H1 (cell line): ENCODE measurements around the gene SNAPC2. TPM values are rescaled to one million over a fixed set of nuclear protein-coding genes. Genes with fewer than 3 reads are reported as not detected.

Source experiments
- CTCF ChIA-PET: fragments of 300-600 bp; sonication (Branson Sonifier 250); formaldehyde crosslinking; loops from one replicate; lab custom pipeline; 2021; ENCODE audit not compliant: partially characterized antibody; lab: Charles Lee
- POLR2A ChIA-PET: fragments of 300-600 bp; sonication (Branson Sonifier 250); formaldehyde crosslinking; loops from one replicate; lab custom pipeline; 2021; ENCODE audit warnings: inconsistent platforms; ENCODE audit not compliant: partially characterized antibody; lab: Charles Lee
- DNase-seq, 2 experiments: peaks; one replicate each; pipeline versions ENCODE4 v3.0.0 to v3.0.0-alpha.2; 2010 to 2022; ENCODE audit warnings: low spot score in 2 of 2, low read depth in 1 of 2, mixed read lengths in 1 of 2
- FAIRE-seq: peaks from 2 replicates; lab custom pipeline; 2011; peaks lifted over from hg19 to GRCh38; lab: Jason Lieb, UNC
- H2AFZ ChIP-seq: 2 replicates; pipeline ENCODE4 v1.8.1; 2012; ENCODE audit warnings: low read length, inconsistent platforms
- H2AK5ac ChIP-seq: 2 replicates; pipeline ENCODE4 v1.6.1; 2013; ENCODE audit warnings: low read depth, low read length
- H2BK120ac ChIP-seq: replicated peaks from 2 replicates; pipeline ENCODE3; 2013; ENCODE audit warnings: low read depth, low read length, inconsistent platforms
- H2BK12ac ChIP-seq: 2 replicates; pipeline ENCODE4 v1.6.1; 2013; ENCODE audit warnings: low read depth, low read length
- H2BK15ac ChIP-seq: 2 replicates; pipeline ENCODE4 v1.6.1; 2013; ENCODE audit warnings: low read length
- H2BK20ac ChIP-seq: 2 replicates; pipeline ENCODE4 v1.6.1; 2013; ENCODE audit warnings: low read length
- H2BK5ac ChIP-seq: 2 replicates; pipeline ENCODE4 v1.6.1; 2013; ENCODE audit warnings: low read depth, low read length
- H3K14ac ChIP-seq: 2 replicates; pipeline ENCODE4 v1.6.1; 2013; ENCODE audit warnings: inconsistent platforms; ENCODE audit not compliant: insufficient read length
- H3K18ac ChIP-seq: 2 replicates; pipeline ENCODE4 v1.6.1; 2013; ENCODE audit warnings: low read length; ENCODE audit errors: extremely low read depth
- H3K23ac ChIP-seq: 2 replicates; pipeline ENCODE4 v1.6.1; 2013; ENCODE audit warnings: inconsistent platforms; ENCODE audit not compliant: insufficient read length
- H3K23me2 ChIP-seq: 2 replicates; pipeline ENCODE4 v1.6.1; 2013; ENCODE audit warnings: low read depth, low read length
- H3K27ac ChIP-seq: 2 replicates; pipeline ENCODE4 v1.6.1; 2011; ENCODE audit warnings: low read depth, low read length, inconsistent platforms
- H3K27me3 ChIP-seq, 4 experiments: replicated peaks in 1 of 4; 1 replicate in 1 of 4; 2 replicates in 3 of 4; pipeline versions ENCODE4 v1.6.1 to v1.8.1; 2011 to 2013; ENCODE audit warnings: low read length in 3 of 4, mild to moderate bottlenecking in 3 of 4, inconsistent platforms in 2 of 4, mixed read lengths in 2 of 4, moderate library complexity in 1 of 4; ENCODE audit not compliant: control insufficient read depth in 3 of 4, insufficient read depth in 3 of 4; ENCODE audit errors: extremely low read depth in 1 of 4
- H3K36me3 ChIP-seq, 4 experiments: 2 replicates each; pipeline versions ENCODE4 v1.6.1 to v1.8.1; 2011 to 2013; ENCODE audit warnings: mild to moderate bottlenecking in 4 of 4, low read length in 3 of 4, moderate library complexity in 2 of 4, control low read depth in 1 of 4, inconsistent platforms in 1 of 4; ENCODE audit not compliant: insufficient read depth in 4 of 4, control insufficient read depth in 2 of 4
- H3K4ac ChIP-seq: replicated peaks from 2 replicates; pipeline ENCODE3; 2013; ENCODE audit warnings: low read length, low read depth, mixed read lengths, inconsistent platforms; ENCODE audit not compliant: insufficient read length
- H3K4me1 ChIP-seq, 4 experiments: replicated peaks in 1 of 4; 1 replicate in 1 of 4; 2 replicates in 3 of 4; pipeline versions ENCODE4 v1.6.1 to v1.8.1; 2011 to 2013; ENCODE audit warnings: low read length in 3 of 4, inconsistent platforms in 2 of 4, mixed read lengths in 1 of 4; ENCODE audit not compliant: insufficient read depth in 4 of 4, control insufficient read depth in 3 of 4
- H3K4me2 ChIP-seq, 2 experiments: 2 replicates each; pipeline versions ENCODE4 v1.6.1 to v1.8.1; 2011 to 2013; ENCODE audit warnings: low read depth in 2 of 2, low read length in 2 of 2, control low read depth in 1 of 2, inconsistent platforms in 1 of 2, mild to moderate bottlenecking in 1 of 2; ENCODE audit not compliant: insufficient read depth in 1 of 2
- H3K4me3 ChIP-seq, 4 experiments: fragments of 200-600, 300-600 bp in 1 of 4; sonication (generic), shearing (Covaris generic), sonication (Bioruptor Twin) in 1 of 4; 2 replicates each; pipeline versions ENCODE4 v1.5.1 to v1.8.1; 2011 to 2016; ENCODE audit warnings: low read length in 4 of 4, low read depth in 3 of 4, control low read depth in 2 of 4, inconsistent platforms in 2 of 4, mild to moderate bottlenecking in 2 of 4, mixed read lengths in 1 of 4, moderate library complexity in 1 of 4; ENCODE audit not compliant: insufficient read depth in 2 of 4; ENCODE audit errors: extremely low read depth in 1 of 4
- H3K56ac ChIP-seq: replicated peaks from 2 replicates; pipeline ENCODE3; 2013; ENCODE audit warnings: low read depth, mild to moderate bottlenecking, mixed read lengths, low read length, inconsistent platforms; ENCODE audit not compliant: insufficient read length
- H3K79me1 ChIP-seq: 2 replicates; pipeline ENCODE4 v1.6.1; 2013; ENCODE audit warnings: low read depth, low read length, control low read depth
- H3K79me2 ChIP-seq, 2 experiments: 2 replicates each; pipeline versions ENCODE4 v1.6.1 to v1.8.1; 2012 to 2013; ENCODE audit warnings: low read length in 2 of 2, mild to moderate bottlenecking in 2 of 2, inconsistent platforms in 1 of 2; ENCODE audit not compliant: insufficient read depth in 2 of 2, control insufficient read depth in 1 of 2
- H3K9ac ChIP-seq, 4 experiments: replicated peaks in 1 of 4; 1 replicate in 1 of 4; 2 replicates in 3 of 4; pipeline versions ENCODE4 v1.6.1 to v1.8.1; 2011 to 2013; ENCODE audit warnings: low read depth in 3 of 4, low read length in 3 of 4, control low read depth in 2 of 4, mild to moderate bottlenecking in 2 of 4, moderate library complexity in 2 of 4, inconsistent platforms in 1 of 4; ENCODE audit errors: extremely low read depth in 1 of 4
- H3K9me3 ChIP-seq, 2 experiments: 2 replicates each; pipeline versions ENCODE4 v1.6.1 to v1.8.1; 2012 to 2013; ENCODE audit warnings: mild to moderate bottlenecking in 2 of 2, moderate library complexity in 2 of 2, control low read depth in 1 of 2, inconsistent platforms in 1 of 2, low read depth in 1 of 2, low read length in 1 of 2, mixed read lengths in 1 of 2; ENCODE audit not compliant: insufficient read depth in 2 of 2
- H4K20me1 ChIP-seq, 2 experiments: replicated peaks in 1 of 2; 2 replicates each; pipeline versions ENCODE3 to v1.8.1; 2011 to 2013; ENCODE audit warnings: inconsistent platforms in 2 of 2, low read length in 2 of 2, mild to moderate bottlenecking in 1 of 2; ENCODE audit not compliant: insufficient read depth in 2 of 2, control insufficient read depth in 1 of 2
- H4K5ac ChIP-seq: 2 replicates; pipeline ENCODE4 v1.6.1; 2013; ENCODE audit warnings: low read length, low read depth, mixed read lengths, inconsistent platforms; ENCODE audit not compliant: insufficient read length
- H4K8ac ChIP-seq: 2 replicates; pipeline ENCODE4 v1.8.0; 2013; ENCODE audit warnings: mild to moderate bottlenecking, moderate library complexity, low read length, inconsistent platforms; ENCODE audit not compliant: insufficient read depth; ENCODE audit errors: extremely low read depth
- H4K91ac ChIP-seq: replicated peaks from 2 replicates; pipeline ENCODE3; 2013; ENCODE audit warnings: low read length, mixed read lengths, inconsistent platforms; ENCODE audit not compliant: insufficient read length
- GABPA ChIP-seq: IDR thresholded peaks from 2 replicates; pipeline ENCODE4 v1.6.1; 2011; ENCODE audit warnings: mild to moderate bottlenecking, low read length, moderate library complexity, borderline replicate concordance; ENCODE audit not compliant: insufficient read depth
- KDM1A ChIP-seq: fragments of 200-600, 300-600 bp; sonication (generic); IDR thresholded peaks from 2 replicates; pipeline ENCODE4 v1.7.1; 2016; ENCODE audit warnings: mild to moderate bottlenecking, low read length, borderline replicate concordance
- PHF8 ChIP-seq: fragments of 200-600 bp; sonication (generic); conservative IDR thresholded peaks from 2 replicates; pipeline ENCODE4 v1.7.1; 2012; ENCODE audit warnings: low read depth, mild to moderate bottlenecking, inconsistent platforms, low read length, moderate library complexity
- SP2 ChIP-seq: IDR thresholded peaks from 2 replicates; pipeline ENCODE4 v1.6.1; 2012; ENCODE audit warnings: mild to moderate bottlenecking, low read length, inconsistent platforms
- TBP ChIP-seq: IDR thresholded peaks from 2 replicates; pipeline ENCODE4 v1.6.1; 2011; ENCODE audit warnings: low read depth, low read length, improper control_type of control experiment
- WGBS, 2 experiments: shearing (Covaris generic) in 1 of 2; methylation state at CpG; one replicate each; pipeline versions ENCODE4 v1.1.6 to v1.1.7; 2013 to 2015; ENCODE audit warnings: low lambda C conversion rate in 2 of 2, mixed read lengths in 2 of 2, inconsistent platforms in 1 of 2, low coverage in 1 of 2, missing lambda C conversion rate in 1 of 2; ENCODE audit not compliant: insufficient replicate concordance in 2 of 2, insufficient coverage in 1 of 2, insufficient read length in 1 of 2; ENCODE audit errors: extremely low coverage in 1 of 2, missing lambda C conversion rate in 1 of 2; 5-methylcytosine and 5-hydroxymethylcytosine counted together
- polyA plus RNA-seq, 7 experiments: library from polyadenylated mRNA; depleted of rRNA in 3 of 7; stranded (reverse) in 5 of 7; unstranded in 2 of 7; fragments of >200 nt in 5 of 7; fragments of 200-250 nt in 2 of 7; gene quantifications; 1 replicate in 5 of 7; 2 replicates in 1 of 7; 4 replicates in 1 of 7; pipeline versions ENCODE4 v1.2.1 to v1.2.3, GENCODE V29; 2011 to 2013; ENCODE audit warnings: missing spikeins in 2 of 7, mixed read lengths in 2 of 7
- total RNA-seq: library from RNA; stranded (reverse); fragmentation: NEBNext Ultra II Directional; extraction: Animal tissue kit (Norgen Biotek cat#: 25700); gene quantifications from 2 replicates; pipeline ENCODE4 v1.2.1, GENCODE V29; 2021

Gene SNAPC2
- total and polyA plus RNA-seq, 2 of the 8 experiments (the other 6 are each of a cell fraction or from before 2014, with no cell fraction given): 18.2 to 20.3 TPM

- Histone ChIP-seq H2AFZ (no peak overlapping the region), H2BK12ac (no peak overlapping the region), H3K23ac (no peak overlapping the region), H3K27ac (no peak overlapping the region), H3K9ac (no peak overlapping the region), H2BK5ac (no peak overlapping the region), H2BK20ac (no peak overlapping the region), H3K18ac (no peak overlapping the region), H3K36me3 (peaks cover 24 to 60% (median 51%) of the 10 kb centered on the region in 4 experiments), H4K91ac (no peak overlapping the region), H4K20me1 (peaks cover 5% of the 10 kb centered on the region in 2 experiments), H3K14ac (no peak overlapping the region), H2BK15ac (no peak overlapping the region), H3K4me2 (no peak overlapping the region), H3K23me2 (no peaks in the 10 kb centered on the region), H3K79me2 (no peaks in the 10 kb centered on the region), H3K27me3 (no peaks in the 10 kb centered on the region), H3K9me3 (no peaks in the 10 kb centered on the region), H3K79me1 (no peaks in the 10 kb centered on the region; the same call in 1 of the 2 replicates), H2AK5ac (no peak overlapping the region), H4K8ac (no peak overlapping the region), H3K4me3 (no peak overlapping the region), H4K5ac (no peak overlapping the region), H3K4ac (no peak overlapping the region), H3K4me1 (no peaks in the 10 kb centered on the region), H3K56ac (no peak overlapping the region), H2BK120ac (no peak overlapping the region)
- FAIRE-seq (no peak), DNase-seq (no peak)
- POLR2A ChIA-PET: no interaction called here
- CTCF ChIA-PET: interaction anchor here (0.7 kb wide), 1 partner anchor 18 kb away, joined by 5 read pairs; no protein-coding TSS in a partner anchor
- 89% methylated on average over 13 of the region's 13 CpGs; no CpG with 5 or more reads in 1 of the 2 experiments for WGBS, 2 experiments
- TF ChIP-seq KDM1A (no peak), SP2 (no peak), PHF8 (no peak), GABPA (no peak), TBP (no peak)
Observed at GRCh38 chr19:7961920-7962626, 41.9 kb downstream of the SNAPC2 start.
